ENCODE results near the gene SDS. TPM values are rescaled to one million over a fixed set of nuclear protein-coding genes. Genes with fewer than 3 reads are reported as not detected.

SDS gene
- total RNA-seq, 1 experiment from 2014 or later: not detected

- no peaks in the 10 kb centered on the region for H3K9me3 ChIP-seq (ENCODE audit: low read length)
- no peaks in the 10 kb centered on the region for H3K4me1 ChIP-seq (ENCODE audit: low read length)
- no peak overlapping the region for H3K27ac ChIP-seq (ENCODE audit: low read length)
- no peaks in the 10 kb centered on the region for H3K36me3 ChIP-seq (ENCODE audit: insufficient read depth, low read length)
- H3K9ac ChIP-seq (ENCODE audit: low read length): no peak overlapping the region
- no peaks in the 10 kb centered on the region for H3K79me2 ChIP-seq (ENCODE audit: low read length)
- no peak overlapping the region for H3K4me3 ChIP-seq (ENCODE audit: low read length)
- no peaks in the 10 kb centered on the region for H3K27me3 ChIP-seq (ENCODE audit: low read length)
- no peak for DNase-seq
- no peak overlapping the region for H3K4me2 ChIP-seq (ENCODE audit: low read depth, low read length, poor library complexity, severe bottlenecking)
- no peaks in the 10 kb centered on the region for H3K9me2 ChIP-seq (replicated peaks; ENCODE audit: insufficient read depth, low read length)
- no peaks in the 10 kb centered on the region for H4K20me1 ChIP-seq (ENCODE audit: insufficient read depth, low read depth, low read length)
- no peak overlapping the region for H2AFZ ChIP-seq (ENCODE audit: low read length)
Observed at GRCh38 chr12:113409462-113410124, 5.9 kb upstream of the SDS start.

- H3K4me3 ChIP-seq (ENCODE audit: low read length): no peak overlapping the region
- H3K4me2 ChIP-seq (ENCODE audit: low read depth, low read length, poor library complexity, severe bottlenecking): no peak overlapping the region
- H3K9me2 ChIP-seq (replicated peaks; ENCODE audit: insufficient read depth, low read length): no peaks in the 10 kb centered on the region
- no peaks in the 10 kb centered on the region for H3K27me3 ChIP-seq (ENCODE audit: low read length)
- no peak for DNase-seq
- no peak overlapping the region for H2AFZ ChIP-seq (ENCODE audit: low read length)
- no peak overlapping the region for H3K27ac ChIP-seq (ENCODE audit: low read length)
- H3K9me3 ChIP-seq (ENCODE audit: low read length): no peaks in the 10 kb centered on the region
- no peak overlapping the region for H3K9ac ChIP-seq (ENCODE audit: low read length)
- no peaks in the 10 kb centered on the region for H3K4me1 ChIP-seq (ENCODE audit: low read length)
- no peaks in the 10 kb centered on the region for H4K20me1 ChIP-seq (ENCODE audit: insufficient read depth, low read depth, low read length)
- H3K36me3 ChIP-seq (ENCODE audit: insufficient read depth, low read length): no peaks in the 10 kb centered on the region
- no peaks in the 10 kb centered on the region for H3K79me2 ChIP-seq (ENCODE audit: low read length)
Observed at GRCh38 chr12:113408756-113409298, 5.1 kb upstream of the SDS start.

GRCh38 chr12:113407931-113408600, 4.4 kb upstream of the SDS start:
- Histone ChIP-seq H3K27ac (ENCODE audit: low read length) (no peak overlapping the region), H3K9ac (ENCODE audit: low read length) (no peak overlapping the region), H2AFZ (ENCODE audit: low read length) (no peak overlapping the region), H3K36me3 (ENCODE audit: insufficient read depth, low read length) (no peaks in the 10 kb centered on the region), H3K4me1 (ENCODE audit: low read length) (no peaks in the 10 kb centered on the region), H3K9me2 (replicated peaks; ENCODE audit: insufficient read depth, low read length) (no peaks in the 10 kb centered on the region), H4K20me1 (ENCODE audit: insufficient read depth, low read depth, low read length) (no peaks in the 10 kb centered on the region), H3K9me3 (ENCODE audit: low read length) (no peaks in the 10 kb centered on the region), H3K4me2 (ENCODE audit: low read depth, low read length, poor library complexity, severe bottlenecking) (no peak overlapping the region), H3K27me3 (ENCODE audit: low read length) (no peaks in the 10 kb centered on the region), H3K4me3 (ENCODE audit: low read length) (no peak overlapping the region), H3K79me2 (ENCODE audit: low read length) (no peaks in the 10 kb centered on the region)
- no peak for DNase-seq

GRCh38 chr12:113405694-113406093, 2.0 kb upstream of the SDS start:
- Histone ChIP-seq H4K20me1 (ENCODE audit: insufficient read depth, low read depth, low read length) (no peaks in the 10 kb centered on the region), H3K9me2 (replicated peaks; ENCODE audit: insufficient read depth, low read length) (no peaks in the 10 kb centered on the region), H3K27me3 (ENCODE audit: low read length) (no peaks in the 10 kb centered on the region), H3K4me2 (ENCODE audit: low read depth, low read length, poor library complexity, severe bottlenecking) (no peak overlapping the region), H3K4me3 (ENCODE audit: low read length) (no peak overlapping the region), H2AFZ (ENCODE audit: low read length) (no peak overlapping the region), H3K27ac (ENCODE audit: low read length) (no peak overlapping the region), H3K9me3 (ENCODE audit: low read length) (no peaks in the 10 kb centered on the region), H3K79me2 (ENCODE audit: low read length) (no peaks in the 10 kb centered on the region), H3K4me1 (ENCODE audit: low read length) (no peaks in the 10 kb centered on the region), H3K9ac (ENCODE audit: low read length) (no peak overlapping the region), H3K36me3 (ENCODE audit: insufficient read depth, low read length) (no peaks in the 10 kb centered on the region)
- DNase-seq: no peak

GRCh38 chr12:113402586-113403260, 964 bp downstream of the SDS start:
- Histone ChIP-seq H3K27ac (ENCODE audit: low read length) (no peak overlapping the region), H3K9ac (ENCODE audit: low read length) (no peak overlapping the region), H2AFZ (ENCODE audit: low read length) (no peak overlapping the region), H3K79me2 (ENCODE audit: low read length) (no peaks in the 10 kb centered on the region), H3K36me3 (ENCODE audit: insufficient read depth, low read length) (no peaks in the 10 kb centered on the region), H3K9me3 (ENCODE audit: low read length) (no peaks in the 10 kb centered on the region), H3K9me2 (replicated peaks; ENCODE audit: insufficient read depth, low read length) (no peaks in the 10 kb centered on the region), H3K4me3 (ENCODE audit: low read length) (no peak overlapping the region), H4K20me1 (ENCODE audit: insufficient read depth, low read depth, low read length) (no peaks in the 10 kb centered on the region), H3K4me1 (ENCODE audit: low read length) (no peaks in the 10 kb centered on the region), H3K4me2 (ENCODE audit: low read depth, low read length, poor library complexity, severe bottlenecking) (no peak overlapping the region), H3K27me3 (ENCODE audit: low read length) (no peaks in the 10 kb centered on the region)
- no peak for DNase-seq

GRCh38 chr12:113401066-113402000, 2.4 kb downstream of the SDS start:
- Histone ChIP-seq H3K4me1 (ENCODE audit: low read length) (no peaks in the 10 kb centered on the region), H3K4me3 (ENCODE audit: low read length) (no peak overlapping the region), H3K79me2 (ENCODE audit: low read length) (no peaks in the 10 kb centered on the region), H4K20me1 (ENCODE audit: insufficient read depth, low read depth, low read length) (no peaks in the 10 kb centered on the region), H3K36me3 (ENCODE audit: insufficient read depth, low read length) (no peaks in the 10 kb centered on the region), H3K27ac (ENCODE audit: low read length) (no peak overlapping the region), H3K9ac (ENCODE audit: low read length) (no peak overlapping the region), H2AFZ (ENCODE audit: low read length) (no peak overlapping the region), H3K4me2 (ENCODE audit: low read depth, low read length, poor library complexity, severe bottlenecking) (no peak overlapping the region), H3K9me3 (ENCODE audit: low read length) (no peaks in the 10 kb centered on the region), H3K9me2 (replicated peaks; ENCODE audit: insufficient read depth, low read length) (no peaks in the 10 kb centered on the region), H3K27me3 (ENCODE audit: low read length) (no peaks in the 10 kb centered on the region)
- DNase-seq: no peak

GRCh38 chr12:113400362-113400761, 3.3 kb downstream of the SDS start:
- Histone ChIP-seq H4K20me1 (ENCODE audit: insufficient read depth, low read depth, low read length) (no peaks in the 10 kb centered on the region), H3K79me2 (ENCODE audit: low read length) (no peaks in the 10 kb centered on the region), H3K9me2 (replicated peaks; ENCODE audit: insufficient read depth, low read length) (no peaks in the 10 kb centered on the region), H3K27ac (ENCODE audit: low read length) (no peak overlapping the region), H3K27me3 (ENCODE audit: low read length) (no peaks in the 10 kb centered on the region), H3K4me1 (ENCODE audit: low read length) (no peaks in the 10 kb centered on the region), H2AFZ (ENCODE audit: low read length) (no peak overlapping the region), H3K9ac (ENCODE audit: low read length) (no peak overlapping the region), H3K4me3 (ENCODE audit: low read length) (no peak overlapping the region), H3K4me2 (ENCODE audit: low read depth, low read length, poor library complexity, severe bottlenecking) (no peak overlapping the region), H3K9me3 (ENCODE audit: low read length) (no peaks in the 10 kb centered on the region), H3K36me3 (ENCODE audit: insufficient read depth, low read length) (no peaks in the 10 kb centered on the region)
- no peak for DNase-seq
